Breast epithelium (tissue), 4 donors: Measurements from ENCODE around the gene MMP23B. TPM values are rescaled to one million over a fixed set of nuclear protein-coding genes. Genes with fewer than 3 reads are reported as not detected.

Experiments used
- DNase-seq, 2 donors: peaks; one replicate each; pipeline ENCODE4 v3.0.0-alpha.2; 2019; ENCODE audit warnings: low spot score in 2 of 2
- H3K27ac ChIP-seq, 2 donors: fragments of 200-600 bp; sonication (generic) in 1 of 2; one replicate each; pipeline ENCODE4 v1.5.1; 2016 to 2019; ENCODE audit warnings: mild to moderate bottlenecking in 1 of 2
- H3K27me3 ChIP-seq, 2 donors: fragments of 200-600 bp; sonication (generic) in 1 of 2; one replicate each; pipeline versions ENCODE4 v1.5.1 to v1.6.0; 2017 to 2019; ENCODE audit warnings: control low read depth in 1 of 2, mild to moderate bottlenecking in 1 of 2
- H3K36me3 ChIP-seq: fragments of 200-600 bp; one replicate; pipeline ENCODE4 v1.5.1; 2019
- H3K4me1 ChIP-seq, 2 donors: fragments of 200-600 bp; sonication (generic); one replicate each; pipeline ENCODE4 v1.5.1; 2016 to 2019; ENCODE audit warnings: control low read depth in 1 of 2
- H3K4me3 ChIP-seq, 3 donors: fragments of 200-600 bp; sonication (generic); 1 replicate in 2 of 3; 2 replicates in 1 of 3; pipeline ENCODE4 v1.5.1; 2016 to 2019; ENCODE audit warnings: mild to moderate bottlenecking in 3 of 3, moderate library complexity in 2 of 3
- H3K9me3 ChIP-seq, 2 donors: fragments of 200-600 bp; sonication (generic) in 1 of 2; one replicate each; pipeline ENCODE4 v1.5.1; 2016 to 2019; ENCODE audit warnings: control low read depth in 1 of 2
- POLR2A ChIP-seq: fragments of 450-650 bp; IDR thresholded peaks from one replicate; pipeline ENCODE4 v1.6.1; 2016; ENCODE audit warnings: antibody characterized with exemption, mild to moderate bottlenecking, moderate library complexity
- POLR2AphosphoS5 ChIP-seq, 3 donors: sonication (generic); formaldehyde crosslinking; IDR thresholded peaks; one replicate each; pipeline ENCODE4 v1.6.1; 2017; ENCODE audit warnings: antibody characterized with exemption in 3 of 3
- intact Hi-C: fragments of 100-400 bp; cut with DNase I; formaldehyde crosslinking; loops from one replicate; pipeline ENCODE4 v1.15.1; 2023; ENCODE audit warnings: low total_unique reads
- total RNA-seq, 3 donors: library from RNA; depleted of rRNA; stranded (reverse); fragments of >200 nt; gene quantifications; one replicate each; pipeline ENCODE4 v1.1.0, GENCODE V29; 2016
- TF ChIP-seq, protein P1 (sequence below), 3 donors: fragments of 450-650 bp; IDR thresholded peaks; one replicate each; pipeline ENCODE4 v1.5.1; 2016 to 2017; ENCODE audit warnings: antibody characterized with exemption in 3 of 3, mild to moderate bottlenecking in 3 of 3, moderate library complexity in 3 of 3

Gene MMP23B
- total RNA-seq, 3 donors from 2014 or later = 2.7 to 15.5 (median 7.5) TPM

- H3K27me3 ChIP-seq = peaks cover 0 to 5% of the 10 kb centered on the region in 2 donors
These were observed 27.5 kb upstream of the MMP23B start for GRCh38 chr1:1604374-1605033.

DNA sequence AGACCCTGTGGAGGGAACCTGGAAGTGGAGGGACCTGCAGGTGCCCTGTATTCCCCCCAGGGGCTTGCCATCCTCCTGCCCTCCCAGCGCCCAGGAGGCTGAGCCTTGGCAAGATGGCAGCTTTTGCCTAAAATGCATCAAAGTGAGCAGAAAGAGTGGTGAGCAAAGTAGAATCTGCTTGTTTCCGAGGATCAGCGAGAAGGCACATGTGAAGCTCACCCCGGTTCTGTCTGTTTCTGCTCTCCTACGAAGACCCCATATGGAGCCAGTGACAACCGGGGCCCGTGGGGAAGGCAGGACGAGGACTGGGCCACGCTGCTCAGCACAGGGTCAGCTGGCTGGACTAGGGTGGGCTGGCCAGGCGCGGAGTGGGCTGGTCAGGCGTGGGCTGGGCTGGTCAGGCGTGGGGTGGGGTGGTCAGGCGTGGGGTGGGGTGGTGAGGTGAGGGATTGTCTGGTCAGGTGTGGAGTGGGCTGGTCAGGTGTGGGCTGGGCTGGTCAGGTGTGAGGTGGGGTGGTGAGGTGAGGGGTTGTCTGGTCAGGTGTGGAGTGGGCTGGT, 26.9 kb upstream of the MMP23B start:
- no peak for DNase-seq
- Histone ChIP-seq H3K4me3 (no peak overlapping the region), H3K4me1 (peaks cover 6 to 7% of the 10 kb centered on the region in 2 donors), H3K9me3 (no peaks in the 10 kb centered on the region), H3K27me3 (peaks cover 0 to 5% of the 10 kb centered on the region in 2 donors), H3K27ac (no peak overlapping the region), H3K36me3 (no peaks in the 10 kb centered on the region)
- intact Hi-C loops = no loop called here
- no peak for TF ChIP-seq POLR2AphosphoS5 (IDR thresholded peaks at IDR 0.05)
- TF ChIP-seq, protein P1, sequence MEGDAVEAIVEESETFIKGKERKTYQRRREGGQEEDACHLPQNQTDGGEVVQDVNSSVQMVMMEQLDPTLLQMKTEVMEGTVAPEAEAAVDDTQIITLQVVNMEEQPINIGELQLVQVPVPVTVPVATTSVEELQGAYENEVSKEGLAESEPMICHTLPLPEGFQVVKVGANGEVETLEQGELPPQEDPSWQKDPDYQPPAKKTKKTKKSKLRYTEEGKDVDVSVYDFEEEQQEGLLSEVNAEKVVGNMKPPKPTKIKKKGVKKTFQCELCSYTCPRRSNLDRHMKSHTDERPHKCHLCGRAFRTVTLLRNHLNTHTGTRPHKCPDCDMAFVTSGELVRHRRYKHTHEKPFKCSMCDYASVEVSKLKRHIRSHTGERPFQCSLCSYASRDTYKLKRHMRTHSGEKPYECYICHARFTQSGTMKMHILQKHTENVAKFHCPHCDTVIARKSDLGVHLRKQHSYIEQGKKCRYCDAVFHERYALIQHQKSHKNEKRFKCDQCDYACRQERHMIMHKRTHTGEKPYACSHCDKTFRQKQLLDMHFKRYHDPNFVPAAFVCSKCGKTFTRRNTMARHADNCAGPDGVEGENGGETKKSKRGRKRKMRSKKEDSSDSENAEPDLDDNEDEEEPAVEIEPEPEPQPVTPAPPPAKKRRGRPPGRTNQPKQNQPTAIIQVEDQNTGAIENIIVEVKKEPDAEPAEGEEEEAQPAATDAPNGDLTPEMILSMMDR (IDR thresholded peaks at IDR 0.05) = no peak
- TF ChIP-seq POLR2A = no peak

More at GRCh38 chr1:1604374-1605033, 27.5 kb upstream of the MMP23B start:
- Histone ChIP-seq H3K27ac (no peak overlapping the region), H3K36me3 (no peaks in the 10 kb centered on the region), H3K9me3 (no peaks in the 10 kb centered on the region), H3K4me1 (peaks cover 6 to 8% of the 10 kb centered on the region in 2 donors), H3K4me3 (no peak overlapping the region)
- no peak for DNase-seq
- no peak for TF ChIP-seq POLR2AphosphoS5 (IDR thresholded peaks at IDR 0.05)
- TF ChIP-seq, protein P1 (IDR thresholded peaks at IDR 0.05) = no peak
- TF ChIP-seq POLR2A = no peak
- intact Hi-C loops = no loop called here

- Histone ChIP-seq H3K4me1 (peaks cover 1 to 2% of the 10 kb centered on the region in 2 donors), H3K27ac (no peak overlapping the region), H3K36me3 (no peaks in the 10 kb centered on the region), H3K9me3 (no peaks in the 10 kb centered on the region), H3K27me3 (no peaks in the 10 kb centered on the region), H3K4me3 (no peak overlapping the region)
- no peak for TF ChIP-seq POLR2AphosphoS5 (IDR thresholded peaks at IDR 0.05)
- TF ChIP-seq, protein P1 (IDR thresholded peaks at IDR 0.05) = no peak
- no peak for TF ChIP-seq POLR2A
- no peak for DNase-seq
- intact Hi-C loops = no loop called here
These were observed 26.2 kb upstream of the MMP23B start for GRCh38 chr1:1605724-1606123.

GRCh38 chr1:1606232-1606631, 25.7 kb upstream of the MMP23B start:
- Histone ChIP-seq H3K9me3 (no peaks in the 10 kb centered on the region), H3K4me1 (no peaks in the 10 kb centered on the region), H3K27ac (no peak overlapping the region), H3K4me3 (no peak overlapping the region), H3K36me3 (no peaks in the 10 kb centered on the region), H3K27me3 (no peaks in the 10 kb centered on the region)
- TF ChIP-seq, protein P1 (IDR thresholded peaks at IDR 0.05) = no peak
- no peak for TF ChIP-seq POLR2A
- no peak for TF ChIP-seq POLR2AphosphoS5 (IDR thresholded peaks at IDR 0.05)
- no peak for DNase-seq
- intact Hi-C loops = no loop called here

GRCh38 chr1:1609822-1610485, 22.0 kb upstream of the MMP23B start:
- H3K4me3 ChIP-seq = no peak overlapping the region
- no peaks in the 10 kb centered on the region for H3K27me3 ChIP-seq
- H3K36me3 ChIP-seq = no peaks in the 10 kb centered on the region
- intact Hi-C loops = no loop called here
- H3K27ac ChIP-seq = peak overlapping the region; percentile 21 to 68
- H3K9me3 ChIP-seq = no peaks in the 10 kb centered on the region
- H3K4me1 ChIP-seq = peaks cover 7 to 8% of the 10 kb centered on the region in 2 donors
- DNase-seq = no peak
- TF ChIP-seq POLR2A (no peak), POLR2AphosphoS5 (IDR thresholded peaks at IDR 0.05) (no peak)
- TF ChIP-seq, protein P1 (IDR thresholded peaks at IDR 0.05) = no peak
